NT2/D1 (cell line): ENCODE results near the gene DCDC1.

ENCODE experiments used
- SUZ12 ChIP-seq: IDR thresholded peaks from 2 replicates; pipeline ENCODE4 v1.6.1; 2011; ENCODE audit not compliant: insufficient read length, insufficient read depth; ENCODE audit errors: extremely low read depth
- YY1 ChIP-seq: IDR thresholded peaks from 2 replicates; pipeline ENCODE4 v1.6.1; 2011; ENCODE audit not compliant: insufficient read length, insufficient read depth
- ZNF274 ChIP-seq: IDR thresholded peaks from 2 replicates; pipeline ENCODE4 v1.6.1; 2011; ENCODE audit warnings: mild to moderate bottlenecking, low read depth, low read length

- TF ChIP-seq SUZ12 (no peak), YY1 (no peak), ZNF274 (no peak)
These were observed 263.2 kb downstream of the DCDC1 start for GRCh38 chr11:31106326-31106725.
